ENCODE results near the gene MEI1. TPM values are rescaled to one million over a fixed set of nuclear protein-coding genes. Genes with fewer than 3 reads are reported as not detected.

The MEI1 gene
- total and polyA plus RNA-seq, 2 of the 4 experiments (the other 2 are of a cell fraction): 0.90 to 2.6 TPM

DNA sequence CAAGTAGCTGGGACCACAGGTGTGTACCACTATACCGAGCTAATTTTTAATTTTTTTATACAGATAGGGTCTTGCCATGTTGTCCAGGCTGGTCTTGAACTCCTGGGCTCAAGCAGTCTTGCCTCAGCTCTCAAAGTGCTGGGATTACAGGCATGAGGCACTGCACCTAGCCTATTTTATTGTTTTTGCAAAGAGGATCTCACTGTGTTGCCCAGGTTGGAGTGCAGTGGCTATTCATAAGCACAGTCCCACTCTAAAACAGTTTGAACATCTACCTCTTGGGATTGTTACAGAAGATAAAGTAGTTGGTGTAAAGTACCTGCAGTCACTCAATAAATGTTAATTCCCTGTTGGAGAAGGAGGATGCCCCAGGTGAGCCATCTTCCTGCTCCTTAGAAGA is 49.1 kb upstream of the MEI1 start:
- no TSS peak for BruUV-seq (replicated peaks)
- no peak overlapping the region for H3K56ac ChIP-seq (ENCODE audit: extremely low read depth, insufficient read depth, low read length)
- no peak overlapping the region for H2AK5ac ChIP-seq (ENCODE audit: low read depth, low read length)
- H3K4me2 ChIP-seq (ENCODE audit: low read depth, low read length): no peak overlapping the region
- H2BK5ac ChIP-seq (ENCODE audit: low read depth, low read length, poor library complexity, severe bottlenecking): no peak overlapping the region
- peaks cover 67% of the 10 kb centered on the region for H3K36me3 ChIP-seq (ENCODE audit: control insufficient read depth, insufficient read depth, low read length)
- POLR2A ChIA-PET (ENCODE audit: unreplicated experiment): no interaction called here
- in situ Hi-C loops (cut with MboI; ENCODE audit: low sequenced_read_pairs): no loop called here
- no peak overlapping the region for H4K8ac ChIP-seq (ENCODE audit: low read depth in 2 of 2, low read length in 2 of 2)
- peaks cover 5% of the 10 kb centered on the region; the same call in 1 of the 2 replicates for H3K9me1 ChIP-seq (ENCODE audit: insufficient read depth, low read length)
- no peak for ATAC-seq (ENCODE audit: low read depth)
- WGBS, 2 experiments (ENCODE audit: extremely low coverage in 2 of 2, insufficient read length in 1 of 2): no CpG with 5 or more reads among the region's 1 CpG
- no peak overlapping the region for H2BK120ac ChIP-seq (ENCODE audit: low read depth, low read length)
- H3K9me3 ChIP-seq (ENCODE audit: control insufficient read depth, insufficient read depth, low read length): no peaks in the 10 kb centered on the region
- no peak overlapping the region for H3K23ac ChIP-seq (ENCODE audit: low read depth, low read length)
- no peak overlapping the region for H3K9ac ChIP-seq (ENCODE audit: low read depth, low read length)
- H3K27me3 ChIP-seq (ENCODE audit: control insufficient read depth, insufficient read depth, low read length): no peaks in the 10 kb centered on the region
- no peak overlapping the region for H2BK15ac ChIP-seq (ENCODE audit: low read depth, low read length)
- no peak overlapping the region for H3K14ac ChIP-seq (replicated peaks; ENCODE audit: low read depth, low read length)
- H3K4ac ChIP-seq (ENCODE audit: low read depth, low read length): no peak overlapping the region
- H3K4me3 ChIP-seq (ENCODE audit: insufficient read depth, low read depth, low read length): no peak overlapping the region
- TF ChIP-seq CHD1 (IDR thresholded peaks at IDR 0.05; ENCODE audit: low read depth, low read length) (no peak), NFE2L2 (IDR thresholded peaks at IDR 0.05; ENCODE audit: low read depth, low read length) (no peak), RAD21 (IDR thresholded peaks at IDR 0.05; ENCODE audit: low read length) (no peak), CEBPB (IDR thresholded peaks at IDR 0.05; ENCODE audit: low read depth, low read length) (no peak), RFX5 (IDR thresholded peaks at IDR 0.05; ENCODE audit: low read depth, low read length) (no peak), MXI1 (IDR thresholded peaks at IDR 0.05; ENCODE audit: borderline replicate concordance, low read depth, low read length) (no peak), SMC3 (IDR thresholded peaks at IDR 0.05; ENCODE audit: low read depth, low read length) (no peak), MAFK (IDR thresholded peaks at IDR 0.05; ENCODE audit: low read depth, low read length) (no peak)
- TF ChIP-seq, protein P1, sequence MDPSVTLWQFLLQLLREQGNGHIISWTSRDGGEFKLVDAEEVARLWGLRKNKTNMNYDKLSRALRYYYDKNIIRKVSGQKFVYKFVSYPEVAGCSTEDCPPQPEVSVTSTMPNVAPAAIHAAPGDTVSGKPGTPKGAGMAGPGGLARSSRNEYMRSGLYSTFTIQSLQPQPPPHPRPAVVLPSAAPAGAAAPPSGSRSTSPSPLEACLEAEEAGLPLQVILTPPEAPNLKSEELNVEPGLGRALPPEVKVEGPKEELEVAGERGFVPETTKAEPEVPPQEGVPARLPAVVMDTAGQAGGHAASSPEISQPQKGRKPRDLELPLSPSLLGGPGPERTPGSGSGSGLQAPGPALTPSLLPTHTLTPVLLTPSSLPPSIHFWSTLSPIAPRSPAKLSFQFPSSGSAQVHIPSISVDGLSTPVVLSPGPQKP (IDR thresholded peaks at IDR 0.05; ENCODE audit: borderline replicate concordance, low read depth, low read length): no peak
- no peak overlapping the region for H2AK9ac ChIP-seq (replicated peaks; ENCODE audit: low read depth, low read length, poor library complexity)
- H4K91ac ChIP-seq (ENCODE audit: insufficient read depth, low read depth, low read length): no peak overlapping the region
- no peak overlapping the region for H2AFZ ChIP-seq (replicated peaks; ENCODE audit: low read length, poor library complexity)
- no peak for DNase-seq
- H2BK20ac ChIP-seq (ENCODE audit: low read depth, low read length): no peak overlapping the region
- no peak overlapping the region for H4K5ac ChIP-seq (ENCODE audit: low read depth, low read length)
- H3K27ac ChIP-seq (ENCODE audit: insufficient read depth, low read length): no peak overlapping the region
- no peak overlapping the region for H3K18ac ChIP-seq (ENCODE audit: low read depth, low read length)
- intact Hi-C loops (cut with micrococcal nuclease): no loop called here
- no peaks in the 10 kb centered on the region; the same call in none of the 2 replicates for H4K20me1 ChIP-seq (ENCODE audit: insufficient read depth, low read length)
- CTCF ChIA-PET: no interaction called here
- no peaks in the 10 kb centered on the region; the same call in 1 of the 2 replicates for H3K4me1 ChIP-seq (ENCODE audit: control insufficient read depth, insufficient read depth, low read length)
- dilution Hi-C loops (cut with HindIII; ENCODE audit: low sequenced_read_pairs, unreplicated experiment): no loop called here
- peaks cover 34 to 59% of the 10 kb centered on the region in 2 experiments for H3K79me1 ChIP-seq (ENCODE audit: low read depth in 1 of 2, low read length in 2 of 2)
